ENCODE data around the gene CSF1. TPM values are rescaled to one million over a fixed set of nuclear protein-coding genes. Genes with fewer than 3 reads are reported as not detected.

Gene CSF1
- total and polyA plus RNA-seq, 2 of the 13 experiments (the other 11 are each of a cell fraction or from before 2014, with no cell fraction given): 4.6 to 13.3 TPM

DNA sequence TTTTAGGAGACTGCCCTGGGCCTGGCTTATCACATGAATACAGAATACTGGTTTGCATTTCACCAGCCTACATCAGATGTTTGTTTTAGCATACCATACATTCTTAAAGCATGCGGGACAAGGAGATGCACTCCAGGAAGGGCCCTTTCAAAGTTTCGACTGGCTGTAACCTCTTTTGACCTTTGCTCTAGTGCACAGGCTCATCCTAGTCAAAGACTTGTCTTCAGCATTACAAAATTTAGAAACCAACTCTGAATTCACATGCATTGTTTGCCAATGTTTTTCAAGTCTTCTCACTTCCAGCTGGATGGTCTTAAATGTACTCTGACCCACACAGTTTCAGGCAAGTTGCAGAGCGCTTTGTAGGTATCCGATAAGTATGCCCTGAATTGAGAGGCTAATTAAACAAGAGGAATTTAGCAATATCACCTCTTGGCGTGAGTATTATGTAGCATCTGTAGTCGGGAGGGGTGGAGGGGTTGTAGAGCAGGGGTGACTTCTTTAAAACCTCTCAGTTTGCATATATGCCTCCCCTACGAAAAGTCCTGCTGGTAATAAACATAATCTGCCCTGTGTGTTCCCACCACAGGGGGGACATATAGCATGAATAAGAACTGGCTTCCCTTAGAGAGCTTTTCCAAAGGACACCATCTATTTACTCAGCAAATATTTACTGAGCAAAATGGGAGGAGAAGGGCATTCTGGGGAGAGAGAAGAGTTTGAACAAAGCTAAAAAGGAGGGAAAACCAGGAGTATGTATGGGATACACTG is 49.5 kb downstream of the CSF1 start (continued):
- peak; percentile 48; the same call in 1 of the 2 replicates for TF ChIP-seq KDM5A (IDR thresholded peaks at IDR 0.05; ENCODE audit: borderline replicate concordance, low read length)
- TF ChIP-seq, protein P1, sequence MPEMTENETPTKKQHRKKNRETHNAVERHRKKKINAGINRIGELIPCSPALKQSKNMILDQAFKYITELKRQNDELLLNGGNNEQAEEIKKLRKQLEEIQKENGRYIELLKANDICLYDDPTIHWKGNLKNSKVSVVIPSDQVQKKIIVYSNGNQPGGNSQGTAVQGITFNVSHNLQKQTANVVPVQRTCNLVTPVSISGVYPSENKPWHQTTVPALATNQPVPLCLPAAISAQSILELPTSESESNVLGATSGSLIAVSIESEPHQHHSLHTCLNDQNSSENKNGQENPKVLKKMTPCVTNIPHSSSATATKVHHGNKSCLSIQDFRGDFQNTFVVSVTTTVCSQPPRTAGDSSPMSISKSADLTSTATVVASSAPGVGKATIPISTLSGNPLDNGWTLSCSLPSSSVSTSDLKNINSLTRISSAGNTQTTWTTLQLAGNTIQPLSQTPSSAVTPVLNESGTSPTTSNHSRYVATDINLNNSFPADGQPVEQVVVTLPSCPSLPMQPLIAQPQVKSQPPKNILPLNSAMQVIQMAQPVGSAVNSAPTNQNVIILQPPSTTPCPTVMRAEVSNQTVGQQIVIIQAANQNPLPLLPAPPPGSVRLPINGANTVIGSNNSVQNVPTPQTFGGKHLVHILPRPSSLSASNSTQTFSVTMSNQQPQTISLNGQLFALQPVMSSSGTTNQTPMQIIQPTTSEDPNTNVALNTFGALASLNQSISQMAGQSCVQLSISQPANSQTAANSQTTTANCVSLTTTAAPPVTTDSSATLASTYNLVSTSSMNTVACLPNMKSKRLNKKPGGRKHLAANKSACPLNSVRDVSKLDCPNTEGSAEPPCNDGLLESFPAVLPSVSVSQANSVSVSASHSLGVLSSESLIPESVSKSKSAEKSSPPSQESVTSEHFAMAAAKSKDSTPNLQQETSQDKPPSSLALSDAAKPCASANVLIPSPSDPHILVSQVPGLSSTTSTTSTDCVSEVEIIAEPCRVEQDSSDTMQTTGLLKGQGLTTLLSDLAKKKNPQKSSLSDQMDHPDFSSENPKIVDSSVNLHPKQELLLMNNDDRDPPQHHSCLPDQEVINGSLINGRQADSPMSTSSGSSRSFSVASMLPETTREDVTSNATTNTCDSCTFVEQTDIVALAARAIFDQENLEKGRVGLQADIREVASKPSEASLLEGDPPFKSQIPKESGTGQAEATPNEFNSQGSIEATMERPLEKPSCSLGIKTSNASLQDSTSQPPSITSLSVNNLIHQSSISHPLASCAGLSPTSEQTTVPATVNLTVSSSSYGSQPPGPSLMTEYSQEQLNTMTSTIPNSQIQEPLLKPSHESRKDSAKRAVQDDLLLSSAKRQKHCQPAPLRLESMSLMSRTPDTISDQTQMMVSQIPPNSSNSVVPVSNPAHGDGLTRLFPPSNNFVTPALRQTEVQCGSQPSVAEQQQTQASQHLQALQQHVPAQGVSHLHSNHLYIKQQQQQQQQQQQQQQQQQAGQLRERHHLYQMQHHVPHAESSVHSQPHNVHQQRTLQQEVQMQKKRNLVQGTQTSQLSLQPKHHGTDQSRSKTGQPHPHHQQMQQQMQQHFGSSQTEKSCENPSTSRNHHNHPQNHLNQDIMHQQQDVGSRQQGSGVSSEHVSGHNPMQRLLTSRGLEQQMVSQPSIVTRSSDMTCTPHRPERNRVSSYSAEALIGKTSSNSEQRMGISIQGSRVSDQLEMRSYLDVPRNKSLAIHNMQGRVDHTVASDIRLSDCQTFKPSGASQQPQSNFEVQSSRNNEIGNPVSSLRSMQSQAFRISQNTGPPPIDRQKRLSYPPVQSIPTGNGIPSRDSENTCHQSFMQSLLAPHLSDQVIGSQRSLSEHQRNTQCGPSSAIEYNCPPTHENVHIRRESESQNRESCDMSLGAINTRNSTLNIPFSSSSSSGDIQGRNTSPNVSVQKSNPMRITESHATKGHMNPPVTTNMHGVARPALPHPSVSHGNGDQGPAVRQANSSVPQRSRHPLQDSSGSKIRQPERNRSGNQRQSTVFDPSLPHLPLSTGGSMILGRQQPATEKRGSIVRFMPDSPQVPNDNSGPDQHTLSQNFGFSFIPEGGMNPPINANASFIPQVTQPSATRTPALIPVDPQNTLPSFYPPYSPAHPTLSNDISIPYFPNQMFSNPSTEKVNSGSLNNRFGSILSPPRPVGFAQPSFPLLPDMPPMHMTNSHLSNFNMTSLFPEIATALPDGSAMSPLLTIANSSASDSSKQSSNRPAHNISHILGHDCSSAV (CRISPR knock-in tag; IDR thresholded peaks at IDR 0.05; ENCODE audit: borderline replicate concordance): no peak
- TF ChIP-seq ZNF317 (CRISPR knock-in tag; IDR thresholded peaks at IDR 0.05): 0 out of 2 replicates have a peak, but pooled peaks have one; percentile 45
- TF ChIP-seq, protein P2, sequence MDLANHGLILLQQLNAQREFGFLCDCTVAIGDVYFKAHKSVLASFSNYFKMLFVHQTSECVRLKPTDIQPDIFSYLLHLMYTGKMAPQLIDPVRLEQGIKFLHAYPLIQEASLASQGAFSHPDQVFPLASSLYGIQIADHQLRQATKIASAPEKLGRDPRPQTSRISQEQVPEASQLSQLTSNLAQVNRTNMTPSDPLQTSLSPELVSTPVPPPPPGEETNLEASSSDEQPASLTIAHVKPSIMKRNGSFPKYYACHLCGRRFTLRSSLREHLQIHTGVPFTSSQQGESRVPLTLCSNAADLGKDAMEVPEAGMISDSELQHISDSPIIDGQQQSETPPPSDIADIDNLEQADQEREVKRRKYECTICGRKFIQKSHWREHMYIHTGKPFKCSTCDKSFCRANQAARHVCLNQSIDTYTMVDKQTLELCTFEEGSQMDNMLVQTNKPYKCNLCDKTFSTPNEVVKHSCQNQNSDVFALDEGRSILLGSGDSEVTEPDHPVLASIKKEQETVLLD (CRISPR knock-in tag; IDR thresholded peaks at IDR 0.05; ENCODE audit: low read depth): no peak
- TF ChIP-seq, protein P3, sequence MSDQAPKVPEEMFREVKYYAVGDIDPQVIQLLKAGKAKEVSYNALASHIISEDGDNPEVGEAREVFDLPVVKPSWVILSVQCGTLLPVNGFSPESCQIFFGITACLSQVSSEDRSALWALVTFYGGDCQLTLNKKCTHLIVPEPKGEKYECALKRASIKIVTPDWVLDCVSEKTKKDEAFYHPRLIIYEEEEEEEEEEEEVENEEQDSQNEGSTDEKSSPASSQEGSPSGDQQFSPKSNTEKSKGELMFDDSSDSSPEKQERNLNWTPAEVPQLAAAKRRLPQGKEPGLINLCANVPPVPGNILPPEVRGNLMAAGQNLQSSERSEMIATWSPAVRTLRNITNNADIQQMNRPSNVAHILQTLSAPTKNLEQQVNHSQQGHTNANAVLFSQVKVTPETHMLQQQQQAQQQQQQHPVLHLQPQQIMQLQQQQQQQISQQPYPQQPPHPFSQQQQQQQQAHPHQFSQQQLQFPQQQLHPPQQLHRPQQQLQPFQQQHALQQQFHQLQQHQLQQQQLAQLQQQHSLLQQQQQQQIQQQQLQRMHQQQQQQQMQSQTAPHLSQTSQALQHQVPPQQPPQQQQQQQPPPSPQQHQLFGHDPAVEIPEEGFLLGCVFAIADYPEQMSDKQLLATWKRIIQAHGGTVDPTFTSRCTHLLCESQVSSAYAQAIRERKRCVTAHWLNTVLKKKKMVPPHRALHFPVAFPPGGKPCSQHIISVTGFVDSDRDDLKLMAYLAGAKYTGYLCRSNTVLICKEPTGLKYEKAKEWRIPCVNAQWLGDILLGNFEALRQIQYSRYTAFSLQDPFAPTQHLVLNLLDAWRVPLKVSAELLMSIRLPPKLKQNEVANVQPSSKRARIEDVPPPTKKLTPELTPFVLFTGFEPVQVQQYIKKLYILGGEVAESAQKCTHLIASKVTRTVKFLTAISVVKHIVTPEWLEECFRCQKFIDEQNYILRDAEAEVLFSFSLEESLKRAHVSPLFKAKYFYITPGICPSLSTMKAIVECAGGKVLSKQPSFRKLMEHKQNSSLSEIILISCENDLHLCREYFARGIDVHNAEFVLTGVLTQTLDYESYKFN (CRISPR knock-in tag; conservative IDR thresholded peaks at IDR 0.05): peak; percentile 87
- TF ChIP-seq ZNF225 (CRISPR knock-in tag; IDR thresholded peaks at IDR 0.05): no peak
- TF ChIP-seq SRSF1 (optimal IDR thresholded peaks at IDR 0.05; ENCODE audit: low read depth, low read length): no peak
- peak; percentile 75 for TF ChIP-seq SALL2 (CRISPR knock-in tag; IDR thresholded peaks at IDR 0.05)
- TF ChIP-seq FOXA1 (IDR thresholded peaks at IDR 0.05): peak; percentile 74; the same call in 1 of the 2 replicates
- peak; percentile 95 for TF ChIP-seq FOXA1 (CRISPR knock-in tag; IDR thresholded peaks at IDR 0.05)
- no peak for TF ChIP-seq ZNF235 (CRISPR knock-in tag; IDR thresholded peaks at IDR 0.05; ENCODE audit: borderline replicate concordance)
- TF ChIP-seq ZNF558 (CRISPR knock-in tag; IDR thresholded peaks at IDR 0.05; ENCODE audit: borderline replicate concordance): no peak
- peak; percentile 31; the same call in 1 of the 2 replicates for TF ChIP-seq MEF2D (CRISPR knock-in tag; IDR thresholded peaks at IDR 0.05)
- 0 out of 2 replicates have a peak, but pooled peaks have one; percentile 24 for TF ChIP-seq ZNF607 (CRISPR knock-in tag; IDR thresholded peaks at IDR 0.05; ENCODE audit: borderline replicate concordance)
- peak; percentile 43; the same call in 1 of the 2 replicates for TF ChIP-seq SMC3 (IDR thresholded peaks at IDR 0.05; ENCODE audit: low read length)

Data from HepG2 (cell line).